GM23338 (cell line): ENCODE measurements around the gene EXD3.

ENCODE experiments used
- CREB1 ChIP-seq: fragments of 250-450 bp; sonication (Bioruptor Pico); IDR thresholded peaks from 2 replicates; pipeline ENCODE4 v1.5.0; 2020; ENCODE audit warnings: low read depth, mild to moderate bottlenecking, moderate library complexity
- CTCF ChIP-seq, 2 experiments: fragments of 200-600 bp in 1 of 2; sonication (generic) in 1 of 2; conservative IDR thresholded peaks; 2 replicates each; pipeline versions ENCODE4 v1.5.1 to v1.6.1; 2016 to 2017; ENCODE audit warnings: antibody characterized with exemption in 2 of 2, low read depth in 2 of 2, mild to moderate bottlenecking in 2 of 2, moderate library complexity in 1 of 2
- EZH2 ChIP-seq: fragments of 200-600 bp; sonication (generic); IDR thresholded peaks from one replicate; pipeline ENCODE4 v1.8.0; 2017; ENCODE audit warnings: antibody characterized with exemption, mild to moderate bottlenecking, low read depth; ENCODE audit not compliant: unreplicated experiment
- EZH2phosphoT487 ChIP-seq: fragments of 200-600 bp; sonication (generic); IDR thresholded peaks from one replicate; pipeline ENCODE4 v1.8.1; 2018; ENCODE audit warnings: antibody characterized with exemption; ENCODE audit not compliant: unreplicated experiment
- JUNB ChIP-seq: IDR thresholded peaks from one replicate; pipeline ENCODE4 v1.6.1; 2016; ENCODE audit warnings: antibody characterized with exemption; ENCODE audit not compliant: unreplicated experiment
- NANOG ChIP-seq: IDR thresholded peaks from 2 replicates; pipeline ENCODE4 v1.6.1; 2016; ENCODE audit warnings: antibody characterized with exemption, borderline replicate concordance
- POLR2AphosphoS5 ChIP-seq: IDR thresholded peaks from 2 replicates; pipeline ENCODE4 v1.6.1; 2016; ENCODE audit warnings: antibody characterized with exemption, low read depth
- STAT1 ChIP-seq: IDR thresholded peaks from one replicate; pipeline ENCODE4 v1.6.1; 2016; ENCODE audit warnings: antibody characterized with exemption; ENCODE audit not compliant: unreplicated experiment
- ZNF331 ChIP-seq: fragments of 250-450 bp; sonication (Bioruptor Pico); IDR thresholded peaks from 2 replicates; pipeline ENCODE4 v1.5.0; 2020; ENCODE audit warnings: low read depth, mild to moderate bottlenecking, moderate library complexity
- TF ChIP-seq, protein P1 (sequence below): IDR thresholded peaks from one replicate; pipeline ENCODE4 v1.6.1; 2018; ENCODE audit warnings: antibody characterized with exemption; ENCODE audit not compliant: unreplicated experiment
- TF ChIP-seq, protein P2 (sequence below): IDR thresholded peaks from 2 replicates; pipeline ENCODE4 v1.6.1; 2016; ENCODE audit warnings: antibody characterized with exemption

DNA sequence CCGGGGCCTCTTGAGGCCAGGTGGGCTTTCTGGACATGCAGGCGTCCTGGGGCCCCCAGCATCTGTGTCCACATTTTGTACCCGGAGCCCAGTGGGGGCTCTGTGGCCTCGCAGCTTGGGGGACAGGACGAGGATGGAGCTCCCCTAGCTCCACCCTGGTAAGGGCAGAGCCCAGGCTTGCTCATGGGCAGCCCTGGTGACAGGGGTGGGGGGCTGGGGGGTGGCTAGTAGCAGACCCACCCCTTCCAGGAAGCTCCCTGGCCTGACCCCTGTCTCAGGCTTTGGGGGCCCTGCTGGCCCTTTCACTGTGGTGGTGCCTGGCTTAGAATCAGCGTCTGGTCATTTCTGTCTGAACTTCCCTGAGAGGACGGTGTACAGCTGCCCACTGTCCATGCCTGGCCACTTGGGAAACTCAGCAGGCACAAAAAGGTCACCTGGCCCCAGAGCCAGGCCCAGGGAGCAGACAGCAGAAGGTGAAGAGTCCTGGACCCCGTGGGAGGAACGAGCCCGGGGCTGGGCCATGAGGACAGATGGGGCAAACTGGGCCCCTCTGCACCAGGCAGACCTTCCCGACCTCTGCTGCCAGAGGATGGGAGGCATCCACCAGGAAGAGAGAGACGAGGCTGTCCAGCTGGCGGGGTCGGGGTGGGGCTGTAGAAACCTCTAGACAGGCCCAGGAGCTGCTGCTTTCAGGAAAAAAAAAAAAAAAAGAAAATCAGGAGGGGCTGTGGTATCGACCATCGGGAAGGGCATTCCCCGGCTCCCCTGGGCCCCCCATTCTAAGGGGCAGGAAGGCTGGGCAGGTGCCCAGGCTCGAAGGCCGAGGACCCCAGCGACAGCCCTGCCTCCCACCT lies 52.8 kb downstream of the EXD3 start:
- TF ChIP-seq CTCF (conservative IDR thresholded peaks at IDR 0.05; ENCODE audit: low read depth in 2 of 2) (no peak), ZNF331 (CRISPR knock-in tag) (no peak), NANOG (no peak), POLR2AphosphoS5 (no peak), EZH2 (no peak), EZH2phosphoT487 (no peak), STAT1 (no peak), CREB1 (CRISPR knock-in tag) (no peak), JUNB (no peak)
- TF ChIP-seq, protein P1, sequence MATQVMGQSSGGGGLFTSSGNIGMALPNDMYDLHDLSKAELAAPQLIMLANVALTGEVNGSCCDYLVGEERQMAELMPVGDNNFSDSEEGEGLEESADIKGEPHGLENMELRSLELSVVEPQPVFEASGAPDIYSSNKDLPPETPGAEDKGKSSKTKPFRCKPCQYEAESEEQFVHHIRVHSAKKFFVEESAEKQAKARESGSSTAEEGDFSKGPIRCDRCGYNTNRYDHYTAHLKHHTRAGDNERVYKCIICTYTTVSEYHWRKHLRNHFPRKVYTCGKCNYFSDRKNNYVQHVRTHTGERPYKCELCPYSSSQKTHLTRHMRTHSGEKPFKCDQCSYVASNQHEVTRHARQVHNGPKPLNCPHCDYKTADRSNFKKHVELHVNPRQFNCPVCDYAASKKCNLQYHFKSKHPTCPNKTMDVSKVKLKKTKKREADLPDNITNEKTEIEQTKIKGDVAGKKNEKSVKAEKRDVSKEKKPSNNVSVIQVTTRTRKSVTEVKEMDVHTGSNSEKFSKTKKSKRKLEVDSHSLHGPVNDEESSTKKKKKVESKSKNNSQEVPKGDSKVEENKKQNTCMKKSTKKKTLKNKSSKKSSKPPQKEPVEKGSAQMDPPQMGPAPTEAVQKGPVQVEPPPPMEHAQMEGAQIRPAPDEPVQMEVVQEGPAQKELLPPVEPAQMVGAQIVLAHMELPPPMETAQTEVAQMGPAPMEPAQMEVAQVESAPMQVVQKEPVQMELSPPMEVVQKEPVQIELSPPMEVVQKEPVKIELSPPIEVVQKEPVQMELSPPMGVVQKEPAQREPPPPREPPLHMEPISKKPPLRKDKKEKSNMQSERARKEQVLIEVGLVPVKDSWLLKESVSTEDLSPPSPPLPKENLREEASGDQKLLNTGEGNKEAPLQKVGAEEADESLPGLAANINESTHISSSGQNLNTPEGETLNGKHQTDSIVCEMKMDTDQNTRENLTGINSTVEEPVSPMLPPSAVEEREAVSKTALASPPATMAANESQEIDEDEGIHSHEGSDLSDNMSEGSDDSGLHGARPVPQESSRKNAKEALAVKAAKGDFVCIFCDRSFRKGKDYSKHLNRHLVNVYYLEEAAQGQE = no peak
- TF ChIP-seq, protein P2, sequence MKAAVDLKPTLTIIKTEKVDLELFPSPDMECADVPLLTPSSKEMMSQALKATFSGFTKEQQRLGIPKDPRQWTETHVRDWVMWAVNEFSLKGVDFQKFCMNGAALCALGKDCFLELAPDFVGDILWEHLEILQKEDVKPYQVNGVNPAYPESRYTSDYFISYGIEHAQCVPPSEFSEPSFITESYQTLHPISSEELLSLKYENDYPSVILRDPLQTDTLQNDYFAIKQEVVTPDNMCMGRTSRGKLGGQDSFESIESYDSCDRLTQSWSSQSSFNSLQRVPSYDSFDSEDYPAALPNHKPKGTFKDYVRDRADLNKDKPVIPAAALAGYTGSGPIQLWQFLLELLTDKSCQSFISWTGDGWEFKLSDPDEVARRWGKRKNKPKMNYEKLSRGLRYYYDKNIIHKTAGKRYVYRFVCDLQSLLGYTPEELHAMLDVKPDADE = no peak
